ENCODE results near the gene CCDC69. TPM values are rescaled to one million over a fixed set of nuclear protein-coding genes. Genes with fewer than 3 reads are reported as not detected.

The CCDC69 gene
- total and polyA plus RNA-seq, 2 of the 8 experiments (the other 6 are each of a cell fraction or from before 2014, with no cell fraction given) = 8.4 to 10.8 TPM

DNA sequence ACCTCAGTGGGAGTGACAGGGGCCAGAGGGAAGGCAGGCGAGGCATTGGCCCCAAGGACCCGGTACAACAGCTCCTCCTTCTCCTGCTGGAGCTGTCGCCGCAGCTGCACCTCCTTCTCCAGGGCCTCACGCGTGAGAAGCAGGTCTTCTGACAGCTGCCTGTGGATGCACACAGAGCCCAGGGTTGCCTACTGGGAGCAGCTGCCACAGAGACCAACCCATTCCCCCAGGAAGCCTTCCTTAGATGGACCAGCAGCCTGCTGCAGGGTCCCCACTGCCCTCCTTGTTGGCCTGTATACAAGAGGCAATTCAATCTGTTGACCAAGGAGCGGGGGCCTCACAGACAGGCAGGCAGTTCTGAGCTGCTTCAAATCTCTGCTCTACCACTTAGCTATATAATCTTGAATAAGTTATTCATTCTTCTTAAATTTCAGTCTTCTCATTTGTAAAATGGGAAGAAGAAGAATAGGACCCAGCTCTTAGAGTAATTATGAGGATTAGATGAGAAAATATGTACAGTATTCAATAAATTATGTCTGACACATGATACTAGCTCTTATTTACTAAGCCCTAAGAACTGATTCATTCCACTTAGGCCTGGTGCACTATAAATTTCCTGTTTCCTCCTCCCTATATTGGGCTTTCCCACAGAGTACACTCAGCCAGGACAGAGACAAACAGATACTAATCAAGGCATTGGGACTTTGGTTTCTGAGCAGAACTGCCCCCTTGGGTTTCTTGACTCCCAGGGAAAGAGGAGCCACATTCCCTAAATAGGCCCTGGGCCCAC lies 40.2 kb downstream of the CCDC69 start (continued):
- TF ChIP-seq, protein P1, sequence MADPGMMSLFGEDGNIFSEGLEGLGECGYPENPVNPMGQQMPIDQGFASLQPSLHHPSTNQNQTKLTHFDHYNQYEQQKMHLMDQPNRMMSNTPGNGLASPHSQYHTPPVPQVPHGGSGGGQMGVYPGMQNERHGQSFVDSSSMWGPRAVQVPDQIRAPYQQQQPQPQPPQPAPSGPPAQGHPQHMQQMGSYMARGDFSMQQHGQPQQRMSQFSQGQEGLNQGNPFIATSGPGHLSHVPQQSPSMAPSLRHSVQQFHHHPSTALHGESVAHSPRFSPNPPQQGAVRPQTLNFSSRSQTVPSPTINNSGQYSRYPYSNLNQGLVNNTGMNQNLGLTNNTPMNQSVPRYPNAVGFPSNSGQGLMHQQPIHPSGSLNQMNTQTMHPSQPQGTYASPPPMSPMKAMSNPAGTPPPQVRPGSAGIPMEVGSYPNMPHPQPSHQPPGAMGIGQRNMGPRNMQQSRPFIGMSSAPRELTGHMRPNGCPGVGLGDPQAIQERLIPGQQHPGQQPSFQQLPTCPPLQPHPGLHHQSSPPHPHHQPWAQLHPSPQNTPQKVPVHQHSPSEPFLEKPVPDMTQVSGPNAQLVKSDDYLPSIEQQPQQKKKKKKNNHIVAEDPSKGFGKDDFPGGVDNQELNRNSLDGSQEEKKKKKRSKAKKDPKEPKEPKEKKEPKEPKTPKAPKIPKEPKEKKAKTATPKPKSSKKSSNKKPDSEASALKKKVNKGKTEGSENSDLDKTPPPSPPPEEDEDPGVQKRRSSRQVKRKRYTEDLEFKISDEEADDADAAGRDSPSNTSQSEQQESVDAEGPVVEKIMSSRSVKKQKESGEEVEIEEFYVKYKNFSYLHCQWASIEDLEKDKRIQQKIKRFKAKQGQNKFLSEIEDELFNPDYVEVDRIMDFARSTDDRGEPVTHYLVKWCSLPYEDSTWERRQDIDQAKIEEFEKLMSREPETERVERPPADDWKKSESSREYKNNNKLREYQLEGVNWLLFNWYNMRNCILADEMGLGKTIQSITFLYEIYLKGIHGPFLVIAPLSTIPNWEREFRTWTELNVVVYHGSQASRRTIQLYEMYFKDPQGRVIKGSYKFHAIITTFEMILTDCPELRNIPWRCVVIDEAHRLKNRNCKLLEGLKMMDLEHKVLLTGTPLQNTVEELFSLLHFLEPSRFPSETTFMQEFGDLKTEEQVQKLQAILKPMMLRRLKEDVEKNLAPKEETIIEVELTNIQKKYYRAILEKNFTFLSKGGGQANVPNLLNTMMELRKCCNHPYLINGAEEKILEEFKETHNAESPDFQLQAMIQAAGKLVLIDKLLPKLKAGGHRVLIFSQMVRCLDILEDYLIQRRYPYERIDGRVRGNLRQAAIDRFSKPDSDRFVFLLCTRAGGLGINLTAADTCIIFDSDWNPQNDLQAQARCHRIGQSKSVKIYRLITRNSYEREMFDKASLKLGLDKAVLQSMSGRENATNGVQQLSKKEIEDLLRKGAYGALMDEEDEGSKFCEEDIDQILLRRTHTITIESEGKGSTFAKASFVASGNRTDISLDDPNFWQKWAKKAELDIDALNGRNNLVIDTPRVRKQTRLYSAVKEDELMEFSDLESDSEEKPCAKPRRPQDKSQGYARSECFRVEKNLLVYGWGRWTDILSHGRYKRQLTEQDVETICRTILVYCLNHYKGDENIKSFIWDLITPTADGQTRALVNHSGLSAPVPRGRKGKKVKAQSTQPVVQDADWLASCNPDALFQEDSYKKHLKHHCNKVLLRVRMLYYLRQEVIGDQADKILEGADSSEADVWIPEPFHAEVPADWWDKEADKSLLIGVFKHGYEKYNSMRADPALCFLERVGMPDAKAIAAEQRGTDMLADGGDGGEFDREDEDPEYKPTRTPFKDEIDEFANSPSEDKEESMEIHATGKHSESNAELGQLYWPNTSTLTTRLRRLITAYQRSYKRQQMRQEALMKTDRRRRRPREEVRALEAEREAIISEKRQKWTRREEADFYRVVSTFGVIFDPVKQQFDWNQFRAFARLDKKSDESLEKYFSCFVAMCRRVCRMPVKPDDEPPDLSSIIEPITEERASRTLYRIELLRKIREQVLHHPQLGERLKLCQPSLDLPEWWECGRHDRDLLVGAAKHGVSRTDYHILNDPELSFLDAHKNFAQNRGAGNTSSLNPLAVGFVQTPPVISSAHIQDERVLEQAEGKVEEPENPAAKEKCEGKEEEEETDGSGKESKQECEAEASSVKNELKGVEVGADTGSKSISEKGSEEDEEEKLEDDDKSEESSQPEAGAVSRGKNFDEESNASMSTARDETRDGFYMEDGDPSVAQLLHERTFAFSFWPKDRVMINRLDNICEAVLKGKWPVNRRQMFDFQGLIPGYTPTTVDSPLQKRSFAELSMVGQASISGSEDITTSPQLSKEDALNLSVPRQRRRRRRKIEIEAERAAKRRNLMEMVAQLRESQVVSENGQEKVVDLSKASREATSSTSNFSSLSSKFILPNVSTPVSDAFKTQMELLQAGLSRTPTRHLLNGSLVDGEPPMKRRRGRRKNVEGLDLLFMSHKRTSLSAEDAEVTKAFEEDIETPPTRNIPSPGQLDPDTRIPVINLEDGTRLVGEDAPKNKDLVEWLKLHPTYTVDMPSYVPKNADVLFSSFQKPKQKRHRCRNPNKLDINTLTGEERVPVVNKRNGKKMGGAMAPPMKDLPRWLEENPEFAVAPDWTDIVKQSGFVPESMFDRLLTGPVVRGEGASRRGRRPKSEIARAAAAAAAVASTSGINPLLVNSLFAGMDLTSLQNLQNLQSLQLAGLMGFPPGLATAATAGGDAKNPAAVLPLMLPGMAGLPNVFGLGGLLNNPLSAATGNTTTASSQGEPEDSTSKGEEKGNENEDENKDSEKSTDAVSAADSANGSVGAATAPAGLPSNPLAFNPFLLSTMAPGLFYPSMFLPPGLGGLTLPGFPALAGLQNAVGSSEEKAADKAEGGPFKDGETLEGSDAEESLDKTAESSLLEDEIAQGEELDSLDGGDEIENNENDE (IDR thresholded peaks at IDR 0.05; ENCODE audit: insufficient replicate concordance, low read length) = no peak
- TF ChIP-seq MAFK (IDR thresholded peaks at IDR 0.05; ENCODE audit: low read depth, low read length) = no peak
- no peak for TF ChIP-seq SIRT6 (IDR thresholded peaks at IDR 0.05; ENCODE audit: low read length)
- no peak for TF ChIP-seq TAF7 (optimal IDR thresholded peaks at IDR 0.05; ENCODE audit: borderline replicate concordance, low read depth, low read length)
- TF ChIP-seq, protein P2, sequence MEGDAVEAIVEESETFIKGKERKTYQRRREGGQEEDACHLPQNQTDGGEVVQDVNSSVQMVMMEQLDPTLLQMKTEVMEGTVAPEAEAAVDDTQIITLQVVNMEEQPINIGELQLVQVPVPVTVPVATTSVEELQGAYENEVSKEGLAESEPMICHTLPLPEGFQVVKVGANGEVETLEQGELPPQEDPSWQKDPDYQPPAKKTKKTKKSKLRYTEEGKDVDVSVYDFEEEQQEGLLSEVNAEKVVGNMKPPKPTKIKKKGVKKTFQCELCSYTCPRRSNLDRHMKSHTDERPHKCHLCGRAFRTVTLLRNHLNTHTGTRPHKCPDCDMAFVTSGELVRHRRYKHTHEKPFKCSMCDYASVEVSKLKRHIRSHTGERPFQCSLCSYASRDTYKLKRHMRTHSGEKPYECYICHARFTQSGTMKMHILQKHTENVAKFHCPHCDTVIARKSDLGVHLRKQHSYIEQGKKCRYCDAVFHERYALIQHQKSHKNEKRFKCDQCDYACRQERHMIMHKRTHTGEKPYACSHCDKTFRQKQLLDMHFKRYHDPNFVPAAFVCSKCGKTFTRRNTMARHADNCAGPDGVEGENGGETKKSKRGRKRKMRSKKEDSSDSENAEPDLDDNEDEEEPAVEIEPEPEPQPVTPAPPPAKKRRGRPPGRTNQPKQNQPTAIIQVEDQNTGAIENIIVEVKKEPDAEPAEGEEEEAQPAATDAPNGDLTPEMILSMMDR (IDR thresholded peaks at IDR 0.05; ENCODE audit: control extremely low read depth in 1 of 3, insufficient read depth in 1 of 3, low read depth in 1 of 3, low read length in 3 of 3) = no peak
- TF ChIP-seq BRCA1 (IDR thresholded peaks at IDR 0.05; ENCODE audit: low read depth, low read length) = no peak
- TF ChIP-seq EP300 (IDR thresholded peaks at IDR 0.05; ENCODE audit: borderline replicate concordance in 1 of 2, low read depth in 2 of 2, low read length in 2 of 2) = no peak
